NCI-H2196 (cell line): ENCODE results near the gene CDC42EP4.
"Not testable (repeated sequence)": the region's sequence is repeated elsewhere in the genome, so short reads cannot be mapped to it uniquely, and the experiment has no call there.

Experiments used
- DNase-seq: peaks from one replicate; lab custom pipeline; 2025; ENCODE audit not compliant: unreplicated experiment; lab: John Stamatoyannopoulos, UW

The CDC42EP4 gene

GRCh38 chr17:73282629-73283028 lies 29.2 kb downstream of the CDC42EP4 start:
- DNase-seq, result no peak

GRCh38 chr17:73281928-73282327 lies 29.9 kb downstream of the CDC42EP4 start:
- no peak for DNase-seq

- DNase-seq, result no peak
Measured at GRCh38 chr17:73280191-73280590, 31.6 kb downstream of the CDC42EP4 start.

DNA sequence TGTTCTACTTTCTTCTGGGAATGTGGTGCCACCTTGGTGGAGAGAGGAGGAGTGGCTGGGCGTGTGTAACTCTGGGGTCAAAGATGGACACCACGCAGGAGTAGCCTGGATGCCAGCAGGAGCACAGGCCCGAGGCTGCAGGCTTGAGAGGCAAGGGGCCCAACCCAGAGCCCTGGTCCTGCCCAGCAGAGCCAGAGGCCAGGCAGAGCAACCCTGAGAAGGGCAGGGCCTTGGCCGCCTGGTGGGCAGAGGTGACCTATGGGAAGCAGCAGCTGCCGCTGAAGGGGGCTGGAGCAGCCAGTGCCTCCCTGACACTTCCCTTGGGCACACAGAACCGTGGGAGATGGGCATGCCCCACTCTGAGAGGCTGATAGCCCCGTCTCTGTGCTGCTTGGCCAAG lies 32.1 kb downstream of the CDC42EP4 start:
- no peak for DNase-seq

- peak; percentile 27 for DNase-seq
Measured at GRCh38 chr17:73278465-73279453, 33.0 kb downstream of the CDC42EP4 start.

DNA sequence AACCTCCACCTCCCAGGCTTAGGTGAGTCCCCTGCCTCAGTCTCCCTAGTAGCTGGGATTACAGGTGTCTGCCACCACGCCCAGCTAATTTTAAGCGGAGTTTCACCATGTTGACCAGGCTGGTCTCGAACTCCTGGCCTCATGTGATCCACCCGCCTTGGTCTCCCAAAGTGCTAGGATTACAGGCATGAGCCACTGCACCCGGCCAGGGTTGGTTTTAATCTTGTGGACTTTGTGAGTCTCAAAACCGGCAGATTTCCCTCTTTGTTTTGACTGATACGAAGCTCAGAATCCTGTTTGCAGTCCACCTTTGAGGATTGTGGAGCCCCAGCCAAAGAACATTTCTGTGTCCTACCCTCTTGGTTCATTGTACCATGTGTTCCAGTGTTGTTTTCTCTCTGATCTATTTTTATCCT lies 33.7 kb downstream of the CDC42EP4 start:
- DNase-seq, result no peak

GRCh38 chr17:73274490-73274889 lies 37.3 kb downstream of the CDC42EP4 start:
- no peak for DNase-seq

GRCh38 chr17:73272906-73273218 lies 38.9 kb downstream of the CDC42EP4 start:
- DNase-seq, result no peak

DNA sequence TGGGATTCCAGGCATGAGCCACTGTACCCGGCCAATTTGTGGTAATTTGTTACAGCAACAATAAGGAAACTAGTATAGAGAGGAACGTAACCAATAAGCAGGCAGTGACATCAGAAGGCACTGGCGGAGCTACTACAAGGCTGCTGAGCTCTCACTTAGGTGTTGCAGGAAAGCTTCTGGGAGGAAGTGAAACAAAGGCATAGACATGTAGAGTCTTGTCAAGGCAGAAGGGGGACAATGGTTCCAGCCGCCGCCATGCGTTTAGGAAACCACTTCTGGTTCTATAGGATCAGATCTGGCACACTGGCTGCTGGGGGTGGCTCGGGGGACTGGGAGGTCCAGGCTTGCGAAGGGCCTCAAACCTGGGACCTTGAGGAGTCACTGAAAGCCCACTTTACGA lies 40.7 kb downstream of the CDC42EP4 start:
- no peak for DNase-seq

- DNase-seq, result no peak
Measured at GRCh38 chr17:73269791-73270190, 42.0 kb downstream of the CDC42EP4 start.

GRCh38 chr17:73269329-73269615 lies 42.5 kb downstream of the CDC42EP4 start:
- DNase-seq, result no peak

- DNase-seq, result no peak
Measured at GRCh38 chr17:73268582-73269328, 43.0 kb downstream of the CDC42EP4 start.

GRCh38 chr17:73267648-73268537 lies 43.9 kb downstream of the CDC42EP4 start:
- DNase-seq, result no peak

DNA sequence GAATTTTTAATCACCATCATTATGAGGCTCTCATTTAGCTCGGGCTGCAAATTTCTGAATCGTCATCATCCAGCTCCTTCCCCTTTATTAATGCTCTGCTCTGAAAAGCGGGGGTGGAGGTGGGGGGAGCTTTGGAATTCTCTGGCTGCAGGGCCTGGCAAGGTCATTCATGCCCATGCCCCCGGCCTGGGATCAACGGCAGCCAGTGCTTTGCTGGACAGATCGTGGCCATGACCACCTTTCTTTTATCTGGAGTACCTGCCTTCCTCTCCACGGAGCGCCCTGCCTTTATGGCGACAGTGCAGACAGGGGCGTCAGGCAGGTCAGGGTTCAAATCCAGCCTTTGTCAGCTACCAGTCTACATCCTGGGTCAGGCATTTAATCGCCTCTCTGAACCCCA lies 45.0 kb downstream of the CDC42EP4 start:
- DNase-seq, result no peak

DNA sequence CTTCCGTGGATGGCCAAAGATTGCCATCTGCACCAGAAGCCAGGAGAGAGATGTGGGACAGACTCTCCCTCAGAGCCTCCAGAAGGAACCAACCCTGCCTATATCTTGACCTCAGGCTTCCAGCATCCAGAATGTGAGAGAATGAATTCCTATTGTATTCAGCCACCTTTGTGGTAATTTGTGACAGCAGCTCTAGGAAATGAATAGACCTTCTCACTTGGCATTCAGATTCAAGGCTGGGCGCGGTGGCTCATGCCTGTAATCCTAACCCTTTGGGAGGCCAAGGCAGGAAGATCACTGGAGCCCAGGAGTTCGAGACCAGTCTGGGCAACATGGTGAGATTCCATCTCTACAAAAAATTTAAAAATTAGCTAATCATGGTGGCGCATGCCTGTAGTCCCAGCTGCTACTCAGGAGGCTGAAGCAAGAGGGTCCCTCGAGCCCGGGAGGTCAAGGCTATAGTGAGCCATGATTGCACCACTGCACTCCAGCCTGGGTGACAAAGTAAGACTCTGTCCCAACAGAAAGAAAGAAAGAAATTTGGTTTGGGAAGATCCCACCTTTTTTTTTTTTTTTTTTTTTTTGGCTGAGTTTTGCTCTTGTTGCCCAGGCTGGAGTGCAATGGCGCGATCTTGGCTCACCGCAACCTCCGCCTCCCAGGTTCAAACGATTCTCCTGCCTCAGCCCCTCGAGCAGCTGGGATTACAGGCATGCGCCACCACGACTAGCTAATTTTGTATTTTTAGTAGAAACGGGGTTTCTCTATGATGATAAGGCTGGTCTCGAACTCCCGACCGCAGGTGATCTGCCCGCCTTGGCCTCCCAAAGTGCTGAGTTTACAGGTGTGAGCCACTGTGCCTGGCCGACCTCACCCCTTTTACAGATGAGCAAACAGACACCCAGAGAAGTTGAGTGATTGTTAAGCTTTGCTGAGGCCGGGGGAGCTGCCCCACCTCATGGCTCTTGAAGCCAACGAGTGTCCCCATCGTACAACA lies 45.9 kb downstream of the CDC42EP4 start:
- no peak for DNase-seq

- not testable (repeated sequence) for DNase-seq
Measured at GRCh38 chr17:73264448-73264847, 47.4 kb downstream of the CDC42EP4 start.

DNA sequence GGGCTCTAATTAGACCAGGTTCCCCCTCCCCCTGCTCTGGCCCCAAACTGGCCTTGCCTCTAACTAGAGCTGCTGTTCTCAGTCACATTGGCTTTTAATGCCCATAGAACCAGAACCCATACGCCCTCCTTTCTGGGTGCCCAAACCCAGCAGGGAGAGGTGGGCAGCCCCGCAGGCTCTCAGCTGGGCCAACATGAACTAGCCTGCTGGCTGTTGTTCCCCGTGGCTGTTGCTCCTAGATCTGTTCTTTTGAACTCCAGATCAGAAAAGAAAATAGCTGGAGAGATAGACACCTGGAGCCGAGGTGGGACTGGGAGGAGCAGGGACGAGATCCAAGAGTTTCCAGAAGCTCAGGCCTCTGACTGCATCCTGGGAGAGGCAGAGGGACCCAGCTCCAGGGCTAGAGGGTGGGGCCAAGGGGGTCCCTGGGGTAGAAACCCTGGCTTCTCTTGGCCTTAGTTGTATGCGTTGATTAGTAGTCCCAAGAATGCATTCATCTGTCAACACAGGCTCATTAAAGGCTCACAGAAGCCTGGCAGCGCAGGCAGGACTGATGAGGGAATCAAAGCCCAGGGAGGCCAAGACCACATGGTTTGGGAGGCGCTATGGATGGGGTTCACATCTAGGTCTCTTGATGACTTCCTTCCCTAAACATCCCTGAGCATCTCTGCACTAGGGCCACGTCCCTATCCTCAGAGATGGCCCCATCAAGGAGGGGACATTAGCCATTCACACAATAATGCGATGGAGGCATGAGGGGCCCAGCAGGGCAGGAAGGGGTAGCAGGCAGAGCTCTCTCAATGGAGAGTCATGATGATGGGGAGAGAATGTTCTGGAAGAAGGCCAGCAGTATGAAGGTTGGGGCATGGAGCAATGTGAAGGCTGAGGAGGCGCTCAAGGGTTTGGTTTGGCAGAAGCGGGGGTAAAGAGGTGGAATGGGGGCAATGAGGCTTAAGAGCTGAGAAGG lies 48.8 kb downstream of the CDC42EP4 start:
- no peak for DNase-seq

GRCh38 chr17:73261952-73262675 lies 49.7 kb downstream of the CDC42EP4 start:
- DNase-seq, result no peak

DNA sequence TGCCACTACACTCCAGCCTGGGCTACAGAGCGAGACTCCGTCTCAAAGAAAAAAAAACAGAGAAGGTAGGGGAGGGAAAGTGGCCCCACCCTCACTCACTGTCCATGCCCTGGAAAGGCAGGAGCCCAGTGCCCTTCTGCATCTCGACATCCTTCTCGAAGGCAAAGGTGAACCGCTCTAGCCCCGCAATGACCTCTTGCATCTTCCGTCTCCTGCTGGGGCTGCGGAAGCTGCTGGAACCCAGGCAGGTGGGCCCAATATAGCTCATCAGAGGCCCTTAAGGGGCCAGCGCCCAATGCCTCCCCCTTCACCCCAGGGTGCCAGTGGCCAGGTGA lies 50.2 kb downstream of the CDC42EP4 start, which contains the start of gene CPSF4L:
TSS of gene CPSF4L (minus strand) at position 264 of the 335 bp plus-strand sequence. CDS start at position 202, 62 bp downstream.
- DNase-seq, result no peak
